ENCODE data around the gene DNAJB12.
"Not testable (repeated sequence)": the region's sequence is repeated elsewhere in the genome, so short reads cannot be mapped to it uniquely, and the experiment has no call there.

Gene DNAJB12

GRCh38 chr10:72354356-72355213 lies at the start of gene DNAJB12:
Gene DNAJB12 (minus strand): TSS chr10:72354919. CDS start chr10:72354897, 22 bp downstream.
- peak; percentile 99 for DNase-seq

- DNase-seq = not testable (repeated sequence)
These were observed 40.9 kb upstream of the DNAJB12 start for GRCh38 chr10:72395581-72395980.

GRCh38 chr10:72392571-72392970 lies 37.9 kb upstream of the DNAJB12 start:
- DNase-seq = peak; percentile 24 to 44

GRCh38 chr10:72390764-72391163 lies 36.0 kb upstream of the DNAJB12 start:
- no peak for DNase-seq

GRCh38 chr10:72389716-72390115 lies 35.0 kb upstream of the DNAJB12 start:
- no peak for DNase-seq

GRCh38 chr10:72389014-72389413 lies 34.3 kb upstream of the DNAJB12 start:
- no peak for DNase-seq

GRCh38 chr10:72388062-72388461 lies 33.3 kb upstream of the DNAJB12 start:
- no peak for DNase-seq

GRCh38 chr10:72386916-72387586 lies 32.3 kb upstream of the DNAJB12 start:
- no peak for DNase-seq

- no peak for DNase-seq
These were observed 31.0 kb upstream of the DNAJB12 start for GRCh38 chr10:72385724-72386123.

- not testable (repeated sequence) for DNase-seq
These were observed 30.3 kb upstream of the DNAJB12 start for GRCh38 chr10:72384982-72385381.

- DNase-seq = no peak
These were observed 25.1 kb upstream of the DNAJB12 start for GRCh38 chr10:72379776-72380175.

- DNase-seq = no peak
These were observed 24.3 kb upstream of the DNAJB12 start for GRCh38 chr10:72379062-72379461.

GRCh38 chr10:72375585-72375984 lies 20.9 kb upstream of the DNAJB12 start:
- peak in 1 of 2 experiments; percentile 12 for DNase-seq

GRCh38 chr10:72375173-72375572 lies 20.5 kb upstream of the DNAJB12 start:
- DNase-seq = no peak

GRCh38 chr10:72370201-72370722 lies 15.5 kb upstream of the DNAJB12 start:
- DNase-seq = no peak

- no peak for DNase-seq
These were observed 12.7 kb upstream of the DNAJB12 start for GRCh38 chr10:72367301-72367960.

GRCh38 chr10:72365106-72365895 lies 10.6 kb upstream of the DNAJB12 start:
- no peak for DNase-seq

GRCh38 chr10:72364239-72364777 lies 9.6 kb upstream of the DNAJB12 start:
- peak; percentile 99 to 100 for DNase-seq

GRCh38 chr10:72356987-72357386 lies 2.3 kb upstream of the DNAJB12 start:
- DNase-seq = no peak

- no peak for DNase-seq
These were observed 1.4 kb upstream of the DNAJB12 start for GRCh38 chr10:72356115-72356514.

GRCh38 chr10:72355214-72355555 lies 466 bp upstream of the DNAJB12 start:
- DNase-seq = no peak

- DNase-seq = no peak
These were observed 759 bp downstream of the DNAJB12 start for GRCh38 chr10:72353965-72354355.
